GM12878 (cell line): ENCODE measurements around the gene ATG4A. TPM values are rescaled to one million over a fixed set of nuclear protein-coding genes. Genes with fewer than 3 reads are reported as not detected.

Source experiments
- ATAC-seq: fragments of 200-7000 bp; cut with Tn5 transposase; 3 replicates; pipeline ENCODE4 v1.9.1; 2020; ENCODE audit warnings: mild to moderate bottlenecking, moderate library complexity
- BruUV-seq: library from RNA; stranded (reverse); fragments of 400-500 nt; replicated peaks from 2 replicates; lab custom pipeline; 2021; lab: Mats Ljungman, UMichigan
- CTCF ChIA-PET: fragments of 300-600 bp; sonication (Branson Sonifier 250); formaldehyde crosslinking; extraction: SDS; loops from one replicate; lab custom pipeline; 2021; ENCODE audit warnings: inconsistent platforms; lab: Yijun Ruan, JAX
- POLR2A ChIA-PET: fragments of 350-600 bp; formaldehyde crosslinking; extraction: SDS; loops from one replicate; lab custom pipeline; 2021; ENCODE audit warnings: inconsistent platforms; lab: Charles Lee
- RAD21 ChIA-PET: fragments of 300-600 bp; sonication (Branson Sonifier 250); formaldehyde crosslinking; loops from one replicate; lab custom pipeline; 2023; ENCODE audit warnings: antibody characterized with exemption; ENCODE audit not compliant: unreplicated experiment; lab: Charles Lee
- SMC1A ChIA-PET: fragments of 300-600 bp; sonication (Branson Sonifier 250); formaldehyde crosslinking; loops from one replicate; lab custom pipeline; 2023; ENCODE audit not compliant: unreplicated experiment, uncharacterized antibody; lab: Charles Lee
- DNase-seq: peaks from one replicate; pipeline ENCODE4 v3.0.0-alpha.2; 2011; ENCODE audit warnings: low read depth, low spot score
- FAIRE-seq: peaks from 3 replicates; lab custom pipeline; 2011; peaks lifted over from hg19 to GRCh38; lab: Jason Lieb, UNC
- H2AFZ ChIP-seq: 2 replicates; pipeline ENCODE4 v1.6.0; 2011; ENCODE audit warnings: low read depth, low read length, control low read depth; ENCODE audit not compliant: control insufficient read depth
- H3K27ac ChIP-seq: 2 replicates; pipeline ENCODE4 v1.5.1; 2011; ENCODE audit warnings: control low read depth; ENCODE audit not compliant: control insufficient read depth, insufficient read depth
- H3K27me3 ChIP-seq, 2 experiments: replicated peaks in 1 of 2; 2 replicates each; pipeline versions ENCODE4 v1.6.0 to v1.6.1; 2011; ENCODE audit warnings: low read length in 1 of 2; ENCODE audit not compliant: control insufficient read depth in 2 of 2, insufficient read depth in 2 of 2
- H3K36me3 ChIP-seq, 2 experiments: 2 replicates each; pipeline ENCODE4 v1.5.1; 2011; ENCODE audit warnings: low read length in 1 of 2; ENCODE audit not compliant: control insufficient read depth in 2 of 2, insufficient read depth in 2 of 2
- H3K4me1 ChIP-seq: 2 replicates; pipeline ENCODE4 v1.6.1; 2011; ENCODE audit warnings: mild to moderate bottlenecking, low read length, moderate library complexity, mixed read lengths; ENCODE audit not compliant: control insufficient read depth, insufficient read depth
- H3K4me2 ChIP-seq: 2 replicates; pipeline ENCODE4 v1.6.0; 2011; ENCODE audit warnings: control low read depth; ENCODE audit not compliant: control insufficient read depth, insufficient read depth
- H3K4me3 ChIP-seq: fragments of 200-600 bp; sonication (generic); 2 replicates; pipeline ENCODE4 v1.5.1; 2016
- H3K79me2 ChIP-seq: 2 replicates; pipeline ENCODE4 v1.6.0; 2011; ENCODE audit warnings: low read length; ENCODE audit not compliant: control insufficient read depth, insufficient read depth
- H3K9ac ChIP-seq: 2 replicates; pipeline ENCODE4 v1.8.0; 2011; ENCODE audit warnings: low read length, control low read depth, mixed read lengths; ENCODE audit not compliant: control insufficient read depth, insufficient read depth
- H3K9me3 ChIP-seq: replicated peaks from 3 replicates; pipeline ENCODE4 v1.5.1; 2011; ENCODE audit warnings: mild to moderate bottlenecking, low read length; ENCODE audit not compliant: control insufficient read depth, insufficient read depth
- H4K20me1 ChIP-seq: 2 replicates; pipeline ENCODE4 v1.6.0; 2011; ENCODE audit not compliant: control insufficient read depth, insufficient read depth
- CBFB ChIP-seq: IDR thresholded peaks from 2 replicates; pipeline ENCODE4 v1.6.1; 2016; ENCODE audit warnings: antibody characterized with exemption, low read depth
- CBX5 ChIP-seq: sonication (generic); IDR thresholded peaks from 2 replicates; pipeline ENCODE4 v1.6.1; 2016; ENCODE audit warnings: low read depth, moderate library complexity, mild to moderate bottlenecking, inconsistent platforms
- ELK1 ChIP-seq: IDR thresholded peaks from 2 replicates; pipeline ENCODE4 v1.6.1; 2012; ENCODE audit warnings: low read depth, low read length, improper control_type of control experiment
- JUNB ChIP-seq: IDR thresholded peaks from 2 replicates; pipeline ENCODE4 v1.6.1; 2016; ENCODE audit warnings: antibody characterized with exemption, mild to moderate bottlenecking
- MEF2A ChIP-seq: IDR thresholded peaks from 2 replicates; pipeline ENCODE4 v1.6.1; 2011; ENCODE audit warnings: low read depth, mild to moderate bottlenecking, low read length, moderate library complexity; ENCODE audit not compliant: insufficient read depth
- PML ChIP-seq: IDR thresholded peaks from 2 replicates; pipeline ENCODE4 v1.6.1; 2012; ENCODE audit warnings: low read length, inconsistent platforms
- RFX5 ChIP-seq: IDR thresholded peaks from 2 replicates; pipeline ENCODE4 v1.6.1; 2011; ENCODE audit warnings: low read depth, low read length, improper control_type of control experiment
- RUNX3 ChIP-seq: IDR thresholded peaks from 2 replicates; pipeline ENCODE4 v1.6.1; 2012; ENCODE audit warnings: low read length, inconsistent platforms
- SP1 ChIP-seq: IDR thresholded peaks from one replicate; pipeline ENCODE4 v1.6.1; 2011; ENCODE audit warnings: low read depth, low read length
- SREBF1 ChIP-seq: IDR thresholded peaks from 2 replicates; pipeline ENCODE4 v1.6.1; 2012; ENCODE audit warnings: mild to moderate bottlenecking, low read length
- ZNF384 ChIP-seq: IDR thresholded peaks from 2 replicates; pipeline ENCODE4 v1.6.1; 2012; ENCODE audit warnings: low read depth, mild to moderate bottlenecking, low read length, improper control_type of control experiment, borderline replicate concordance
- WGBS: methylation state at CpG from one replicate; pipeline ENCODE4 v1.1.6; 2016; ENCODE audit warnings: low lambda C conversion rate; ENCODE audit not compliant: insufficient replicate concordance, insufficient coverage; ENCODE audit errors: missing lambda C conversion rate; 5-methylcytosine and 5-hydroxymethylcytosine counted together
- in situ Hi-C: fragments of 300-500 bp; cut with MboI; formaldehyde crosslinking; loops from 9 replicates; pipeline ENCODE4 v1.14.3; 2018; ENCODE audit warnings: mixed read lengths
- intact Hi-C: fragments of 100-400 bp; cut with micrococcal nuclease; formaldehyde crosslinking; loops from one replicate; pipeline ENCODE4 v1.14.2; 2022; ENCODE audit not compliant: unreplicated experiment
- polyA plus RNA-seq, 11 experiments: library from polyadenylated mRNA; depleted of rRNA in 4 of 11; unstranded in 6 of 11; stranded (reverse) in 5 of 11; fragments of >200 nt; fragmentation: Nextera tagmentation in 4 of 11; fragmentation: Illumina TruSeq in 1 of 11; extraction: Ambion mirVana in 4 of 11; extraction: Trizol in 1 of 11; gene quantifications; 1 replicate in 1 of 11; 2 replicates in 10 of 11; pipeline versions ENCODE4 v1.2.1 to v1.2.3, GENCODE V29; 2011 to 2016; ENCODE audit warnings: inconsistent platforms in 2 of 11, missing spikeins in 2 of 11, low read depth in 1 of 11
- total RNA-seq, 4 experiments: library from RNA; depleted of rRNA in 3 of 4; stranded (reverse); fragments of >200 nt in 3 of 4; fragmentation: Illumina TruSeq in 1 of 4; extraction: Trizol in 1 of 4; gene quantifications; 2 replicates each; pipeline versions ENCODE4 v1.2.1 to v1.2.3, GENCODE V29; 2013 to 2021

The ATG4A gene
- total and polyA plus RNA-seq, 10 of the 15 experiments (the other 5 are each of a cell fraction or from before 2014, with no cell fraction given): 9.1 to 22.0 (median 15.5) TPM

GRCh38 chrX:108159028-108159670, 67.6 kb downstream of the ATG4A start:
- FAIRE-seq (no peak), ATAC-seq (no peak), DNase-seq (no peak)
- Histone ChIP-seq H3K27ac (no peak overlapping the region), H3K36me3 (no peaks in the 10 kb centered on the region), H3K27me3 (no peaks in the 10 kb centered on the region; a peak in 1 of 4 replicates), H3K4me2 (no peak overlapping the region), H4K20me1 (no peaks in the 10 kb centered on the region), H3K79me2 (no peaks in the 10 kb centered on the region), H2AFZ (no peak overlapping the region), H3K4me1 (no peaks in the 10 kb centered on the region), H3K9me3 (no peaks in the 10 kb centered on the region), H3K9ac (no peak overlapping the region), H3K4me3 (no peak overlapping the region)
- CTCF ChIA-PET: no interaction called here
- TF ChIP-seq SP1 (no peak), PML (no peak), RFX5 (no peak), ELK1 (no peak), RUNX3 (no peak), JUNB (no peak), CBFB (no peak), CBX5 (no peak)
- 69% methylated on average over 11 of the region's 11 CpGs for WGBS
- RAD21 ChIA-PET: no interaction called here
- BruUV-seq: no TSS peak
- POLR2A ChIA-PET: no interaction called here
- intact Hi-C loops: no loop called here
- in situ Hi-C loops: no loop called here
- SMC1A ChIA-PET: no interaction called here

- Histone ChIP-seq H3K27me3 (no peaks in the 10 kb centered on the region; a peak in 1 of 4 replicates), H3K27ac (no peak overlapping the region), H3K9ac (no peak overlapping the region), H3K4me1 (no peaks in the 10 kb centered on the region), H3K79me2 (no peaks in the 10 kb centered on the region), H3K4me3 (no peak overlapping the region), H4K20me1 (no peaks in the 10 kb centered on the region), H2AFZ (no peak overlapping the region), H3K4me2 (no peak overlapping the region), H3K36me3 (no peaks in the 10 kb centered on the region), H3K9me3 (no peaks in the 10 kb centered on the region)
- WGBS: 38% methylated on average over 5 of the region's 5 CpGs
- RAD21 ChIA-PET: no interaction called here
- CTCF ChIA-PET: no interaction called here
- FAIRE-seq: no peak
- in situ Hi-C loops (no loop called here), intact Hi-C loops (no loop called here)
- no TSS peak for BruUV-seq
- SMC1A ChIA-PET: no interaction called here
- no peak for DNase-seq
- ATAC-seq: no peak
- POLR2A ChIA-PET: no interaction called here
- TF ChIP-seq RUNX3: no peak
- TF ChIP-seq SREBF1: no peak
- TF ChIP-seq MEF2A: no peak
- no peak for TF ChIP-seq ZNF384
Observed at GRCh38 chrX:108160309-108160708, 68.7 kb downstream of the ATG4A start.
